Fibroblast of skin of abdomen (primary cell): ENCODE data around the gene SESN1.
"Not testable (repeated sequence)": the region's sequence is repeated elsewhere in the genome, so short reads cannot be mapped to it uniquely, and the experiment has no call there.

Source experiments
- DNase-seq: peaks from one replicate; pipeline ENCODE4 v3.0.0-alpha.2; 2013

Gene SESN1

GRCh38 chr6:109093732-109094415 is 772 bp downstream of the SESN1 start:
- DNase-seq = no peak

GRCh38 chr6:109092074-109092473 is 2.6 kb downstream of the SESN1 start:
- DNase-seq = no peak

- DNase-seq = no peak
These were observed 3.2 kb downstream of the SESN1 start for GRCh38 chr6:109091314-109092024.

- no peak for DNase-seq
These were observed 5.7 kb downstream of the SESN1 start for GRCh38 chr6:109088995-109089394.

- no peak for DNase-seq
These were observed 6.9 kb downstream of the SESN1 start for GRCh38 chr6:109087661-109088264.

GRCh38 chr6:109084146-109084545 is 10.5 kb downstream of the SESN1 start:
- not testable (repeated sequence) for DNase-seq

GRCh38 chr6:109083657-109084056 is 11.0 kb downstream of the SESN1 start:
- DNase-seq = no peak

GRCh38 chr6:109082188-109082577 is 12.5 kb downstream of the SESN1 start:
- no peak for DNase-seq

GRCh38 chr6:109081516-109082187 is 13.0 kb downstream of the SESN1 start:
- no peak for DNase-seq

GRCh38 chr6:109081026-109081425 is 13.6 kb downstream of the SESN1 start:
- no peak for DNase-seq

GRCh38 chr6:109079981-109080380 is 14.7 kb downstream of the SESN1 start:
- DNase-seq = no peak

GRCh38 chr6:109076377-109076776 is 18.3 kb downstream of the SESN1 start:
- no peak for DNase-seq

GRCh38 chr6:109075934-109076333 is 18.7 kb downstream of the SESN1 start:
- DNase-seq = peak; percentile 66

- no peak for DNase-seq
These were observed 20.6 kb downstream of the SESN1 start for GRCh38 chr6:109074133-109074415.

GRCh38 chr6:109073344-109074132 is 21.1 kb downstream of the SESN1 start:
- DNase-seq = peak; percentile 66

- DNase-seq = no peak
These were observed 23.3 kb downstream of the SESN1 start for GRCh38 chr6:109071125-109071917.

GRCh38 chr6:109069746-109070145 is 24.9 kb downstream of the SESN1 start:
- peak; percentile 31 for DNase-seq

- DNase-seq = no peak
These were observed 31.8 kb downstream of the SESN1 start for GRCh38 chr6:109062767-109063352.

GRCh38 chr6:109062216-109062615 is 32.4 kb downstream of the SESN1 start:
- no peak for DNase-seq

GRCh38 chr6:109060571-109060970 is 34.1 kb downstream of the SESN1 start:
- no peak for DNase-seq

- no peak for DNase-seq
These were observed 35.0 kb downstream of the SESN1 start for GRCh38 chr6:109059571-109060021.
